ENCODE results near the gene RBCK1. TPM values are rescaled to one million over a fixed set of nuclear protein-coding genes. Genes with fewer than 3 reads are reported as not detected.

The RBCK1 gene
- total and polyA plus RNA-seq, 8 donors: 89.6 to 104 (median 98.7) TPM

- no peak for ATAC-seq
- Histone ChIP-seq H3K27ac (no peak overlapping the region), H3K36me3 (peaks cover 0 to 77% of the 10 kb centered on the region in 2 donors), H3K9me3 (no peaks in the 10 kb centered on the region), H3K4me1 (no peaks in the 10 kb centered on the region), H3K4me3 (no peak overlapping the region), H3K27me3 (no peaks in the 10 kb centered on the region)
- TF ChIP-seq CTCF (IDR thresholded peaks at IDR 0.05): no peak
- intact Hi-C loops (cut with DNase I): no loop called here
- no peak for DNase-seq
These were observed 11.9 kb upstream of the RBCK1 start for GRCh38 chr20:396252-396618.

GRCh38 chr20:396619-397431 is 11.3 kb upstream of the RBCK1 start:
- H3K4me1 ChIP-seq: no peaks in the 10 kb centered on the region
- no peak for TF ChIP-seq CTCF (IDR thresholded peaks at IDR 0.05)
- DNase-seq: no peak
- no peaks in the 10 kb centered on the region for H3K27me3 ChIP-seq
- no peak for ATAC-seq
- H3K4me3 ChIP-seq: no peak overlapping the region
- H3K36me3 ChIP-seq: peaks cover 0 to 71% of the 10 kb centered on the region in 2 donors
- no peaks in the 10 kb centered on the region for H3K9me3 ChIP-seq
- intact Hi-C loops (cut with DNase I): no loop called here
- H3K27ac ChIP-seq: no peak overlapping the region

GRCh38 chr20:397432-398237 is 10.5 kb upstream of the RBCK1 start:
- Histone ChIP-seq H3K9me3 (no peaks in the 10 kb centered on the region), H3K27ac (no peak overlapping the region), H3K4me1 (no peaks in the 10 kb centered on the region), H3K27me3 (no peaks in the 10 kb centered on the region), H3K36me3 (peaks cover 0 to 63% of the 10 kb centered on the region in 2 donors), H3K4me3 (no peak overlapping the region)
- DNase-seq (no peak), ATAC-seq (no peak)
- TF ChIP-seq CTCF (IDR thresholded peaks at IDR 0.05): no peak
- intact Hi-C loops (cut with DNase I): no loop called here

GRCh38 chr20:399182-399707 is 8.9 kb upstream of the RBCK1 start:
- Histone ChIP-seq H3K9me3 (no peaks in the 10 kb centered on the region), H3K27me3 (no peaks in the 10 kb centered on the region), H3K4me1 (no peaks in the 10 kb centered on the region), H3K4me3 (no peak overlapping the region), H3K36me3 (peaks cover 0 to 47% of the 10 kb centered on the region in 2 donors), H3K27ac (no peak overlapping the region)
- no peak for TF ChIP-seq CTCF (IDR thresholded peaks at IDR 0.05)
- ATAC-seq (no peak), DNase-seq (no peak)
- intact Hi-C loops (cut with DNase I): no loop called here

- Histone ChIP-seq H3K4me1 (no peaks in the 10 kb centered on the region), H3K4me3 (no peak overlapping the region), H3K36me3 (peaks cover 0 to 38% of the 10 kb centered on the region in 2 donors), H3K27me3 (no peaks in the 10 kb centered on the region), H3K27ac (no peak overlapping the region), H3K9me3 (no peaks in the 10 kb centered on the region)
- TF ChIP-seq CTCF (IDR thresholded peaks at IDR 0.05): no peak
- ATAC-seq (no peak), DNase-seq (no peak)
- intact Hi-C loops (cut with DNase I): no loop called here
These were observed 8.0 kb upstream of the RBCK1 start for GRCh38 chr20:400128-400453.

All from left lung (tissue), 10 donors.